MM.1S (cell line): ENCODE data around the gene RSRC2.

Experiments used
- DNase-seq: peaks from one replicate; pipeline ENCODE4 v3.0.0-alpha.2; 2015
- H2AFZ ChIP-seq: fragments of 300-600 bp; sonication (generic); 2 replicates; pipeline ENCODE4 v1.6.0; 2016; ENCODE audit warnings: antibody characterized with exemption, low read length
- H3F3A ChIP-seq: fragments of 300-600 bp; sonication (generic); 2 replicates; pipeline ENCODE4 v1.6.1; 2016; ENCODE audit warnings: mild to moderate bottlenecking, antibody characterized with exemption, low read length, moderate library complexity, mixed read lengths; ENCODE audit not compliant: insufficient read depth
- H3K27ac ChIP-seq: fragments of 300-600 bp; sonication (generic); 2 replicates; pipeline ENCODE4 v1.5.1; 2016; ENCODE audit warnings: mild to moderate bottlenecking, low read length
- H3K27me3 ChIP-seq: fragments of 300-600 bp; sonication (generic); replicated peaks from 2 replicates; pipeline ENCODE4 v1.6.0; 2016; ENCODE audit warnings: low read length; ENCODE audit not compliant: insufficient read depth
- H3K36me3 ChIP-seq: fragments of 300-600 bp; sonication (generic); replicated peaks from 2 replicates; pipeline ENCODE4 v1.6.1; 2016; ENCODE audit warnings: mild to moderate bottlenecking, low read length, mixed read lengths; ENCODE audit not compliant: insufficient read depth
- H3K4me1 ChIP-seq: fragments of 300-600 bp; sonication (generic); 2 replicates; pipeline ENCODE4 v1.6.1; 2016; ENCODE audit warnings: low read length, mixed read lengths
- H3K4me2 ChIP-seq: fragments of 300-600 bp; sonication (generic); 2 replicates; pipeline ENCODE4 v1.6.0; 2016; ENCODE audit warnings: low read depth, low read length
- H3K4me3 ChIP-seq: fragments of 300-600 bp; sonication (generic); 2 replicates; pipeline ENCODE4 v1.5.1; 2016; ENCODE audit warnings: low read length, mixed read lengths
- H3K79me2 ChIP-seq: fragments of 300-600 bp; sonication (generic); 2 replicates; pipeline ENCODE4 v1.6.1; 2016; ENCODE audit warnings: mixed run types, low read length, mixed read lengths
- H3K9ac ChIP-seq: fragments of 300-600 bp; sonication (generic); 2 replicates; pipeline ENCODE4 v1.6.1; 2016; ENCODE audit warnings: low read length, mixed read lengths
- H3K9me2 ChIP-seq: fragments of 300-600 bp; sonication (generic); replicated peaks from 2 replicates; pipeline ENCODE4 v1.6.1; 2016; ENCODE audit warnings: mild to moderate bottlenecking, low read length, mixed read lengths; ENCODE audit not compliant: insufficient read depth
- H3K9me3 ChIP-seq: fragments of 300-600 bp; sonication (generic); replicated peaks from 2 replicates; pipeline ENCODE4 v1.6.1; 2016; ENCODE audit warnings: mild to moderate bottlenecking, low read length, mixed read lengths; ENCODE audit not compliant: insufficient read depth
- H4K20me1 ChIP-seq: fragments of 300-600 bp; sonication (generic); 2 replicates; pipeline ENCODE4 v1.6.1; 2016; ENCODE audit warnings: mild to moderate bottlenecking, low read length, moderate library complexity, mixed read lengths; ENCODE audit not compliant: insufficient read depth
- CTCF ChIP-seq: fragments of 300-600 bp; sonication (generic); IDR thresholded peaks from 2 replicates; pipeline ENCODE4 v1.5.1; 2016; ENCODE audit warnings: antibody characterized with exemption, low read length, mixed read lengths
- EZH2 ChIP-seq: fragments of 300-600 bp; sonication (generic); optimal IDR thresholded peaks from 2 replicates; pipeline ENCODE3; 2017; ENCODE audit warnings: low read depth, mild to moderate bottlenecking, antibody characterized with exemption, low read length, mixed read lengths
- EZH2phosphoT487 ChIP-seq: fragments of 300-600 bp; sonication (generic); IDR thresholded peaks from 2 replicates; pipeline ENCODE4 v1.6.1; 2018; ENCODE audit warnings: antibody characterized with exemption, low read length

RSRC2 gene

GRCh38 chr12:122533856-122534255, 7.1 kb upstream of the RSRC2 start:
- no peaks in the 10 kb centered on the region for H4K20me1 ChIP-seq
- H3K9me3 ChIP-seq, result no peaks in the 10 kb centered on the region
- no peak overlapping the region for H3K4me3 ChIP-seq
- H3K9me2 ChIP-seq, result no peaks in the 10 kb centered on the region
- H3K27ac ChIP-seq, result no peak overlapping the region
- H3K4me1 ChIP-seq, result no peaks in the 10 kb centered on the region
- TF ChIP-seq EZH2phosphoT487 (no peak), CTCF (no peak), EZH2 (no peak)
- DNase-seq, result no peak
- H3K36me3 ChIP-seq, result no peaks in the 10 kb centered on the region
- no peaks in the 10 kb centered on the region for H3F3A ChIP-seq
- no peak overlapping the region for H3K9ac ChIP-seq
- H2AFZ ChIP-seq, result no peak overlapping the region
- no peaks in the 10 kb centered on the region for H3K27me3 ChIP-seq
- peaks cover 31% of the 10 kb centered on the region for H3K79me2 ChIP-seq
- H3K4me2 ChIP-seq, result no peak overlapping the region

- Histone ChIP-seq H3K36me3 (no peaks in the 10 kb centered on the region), H3K79me2 (peaks cover 74% of the 10 kb centered on the region), H2AFZ (no peak overlapping the region), H3K4me1 (peaks cover 5% of the 10 kb centered on the region; the same call in 1 of the 2 replicates), H3F3A (no peaks in the 10 kb centered on the region), H3K9me3 (no peaks in the 10 kb centered on the region), H3K4me3 (no peak overlapping the region), H3K9ac (no peak overlapping the region), H3K27ac (no peak overlapping the region), H3K27me3 (no peaks in the 10 kb centered on the region), H4K20me1 (peaks cover 6% of the 10 kb centered on the region; the same call in 1 of the 2 replicates), H3K9me2 (no peaks in the 10 kb centered on the region), H3K4me2 (no peak overlapping the region)
- no peak for DNase-seq
- TF ChIP-seq EZH2phosphoT487, result no peak
- no peak for TF ChIP-seq CTCF
- TF ChIP-seq EZH2, result no peak
Measured at GRCh38 chr12:122528992-122529391, 2.3 kb upstream of the RSRC2 start.

DNA sequence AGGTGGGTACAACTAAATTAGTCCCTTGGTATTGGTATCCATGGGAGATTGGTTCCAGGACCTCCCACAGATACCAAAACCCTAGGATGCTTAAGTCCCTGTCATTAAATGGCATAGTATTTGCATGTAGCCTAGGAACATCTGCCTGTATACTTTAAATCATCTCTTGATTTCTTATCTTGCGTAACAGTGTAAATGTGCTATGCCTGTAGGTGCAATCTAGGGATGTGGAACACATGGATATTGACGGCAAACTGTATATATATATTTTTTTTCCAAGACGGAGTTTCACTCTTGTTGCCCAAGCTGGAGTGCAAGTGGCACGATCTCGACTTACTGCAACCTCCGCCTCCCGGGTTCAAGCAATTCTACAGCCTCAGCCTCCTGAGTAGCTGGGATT, 1.8 kb upstream of the RSRC2 start:
- H3K9ac ChIP-seq, result peak overlapping the region; percentile 82; the same call in 1 of the 2 replicates
- peaks cover 78% of the 10 kb centered on the region for H3K79me2 ChIP-seq
- TF ChIP-seq EZH2, result no peak
- no peak for TF ChIP-seq CTCF
- H2AFZ ChIP-seq, result no peak overlapping the region
- no peaks in the 10 kb centered on the region for H3K9me2 ChIP-seq
- peak overlapping the region; percentile 83 for H3K4me3 ChIP-seq
- no peaks in the 10 kb centered on the region for H3K27me3 ChIP-seq
- H3F3A ChIP-seq, result no peaks in the 10 kb centered on the region
- no peak overlapping the region for H3K27ac ChIP-seq
- H3K4me1 ChIP-seq, result peaks cover 5% of the 10 kb centered on the region; the same call in 1 of the 2 replicates
- no peaks in the 10 kb centered on the region for H3K9me3 ChIP-seq
- H3K36me3 ChIP-seq, result no peaks in the 10 kb centered on the region
- peaks cover 6% of the 10 kb centered on the region; the same call in 1 of the 2 replicates for H4K20me1 ChIP-seq
- peak overlapping the region; percentile 59 for H3K4me2 ChIP-seq
- DNase-seq, result no peak
